Large intestine (tissue), 3 donors: ENCODE measurements around the gene CIART. TPM values are rescaled to one million over a fixed set of nuclear protein-coding genes. Genes with fewer than 3 reads are reported as not detected.
"Not testable (repeated sequence)": the region's sequence is repeated elsewhere in the genome, so short reads cannot be mapped to it uniquely, and the experiment has no call there.

Experiments used
- DNase-seq, 2 donors: peaks; one replicate each; pipeline versions ENCODE4 v3.0.0 to v3.0.0-alpha.2; 2013
- H3K27ac ChIP-seq: one replicate; pipeline ENCODE4 v1.5.1; 2013; ENCODE audit warnings: low read length
- H3K27me3 ChIP-seq: 2 replicates; pipeline ENCODE4 v1.6.1; 2013; ENCODE audit warnings: low read length; ENCODE audit not compliant: control insufficient read depth, insufficient read depth
- H3K36me3 ChIP-seq: 2 replicates; pipeline ENCODE4 v1.6.1; 2013; ENCODE audit warnings: low read length; ENCODE audit not compliant: control insufficient read depth, insufficient read depth
- H3K4me1 ChIP-seq: one replicate; pipeline ENCODE4 v1.6.1; 2013; ENCODE audit warnings: low read length; ENCODE audit not compliant: control insufficient read depth, insufficient read depth
- H3K4me3 ChIP-seq: one replicate; pipeline ENCODE4 v1.5.1; 2013; ENCODE audit warnings: low read length
- H3K9me3 ChIP-seq: one replicate; pipeline ENCODE4 v1.6.1; 2013; ENCODE audit warnings: mild to moderate bottlenecking, low read depth, low read length, moderate library complexity; ENCODE audit not compliant: control insufficient read depth
- WGBS: methylation state at CpG from one replicate; pipeline ENCODE4 v1.1.5; 2013; ENCODE audit warnings: low lambda C conversion rate; ENCODE audit not compliant: insufficient coverage; 5-methylcytosine and 5-hydroxymethylcytosine counted together
- polyA plus RNA-seq: library from polyadenylated mRNA; unstranded; fragments of 120-200 nt; gene quantifications from one replicate; pipeline ENCODE4 v1.2.1, GENCODE V29; 2013

CIART gene
- polyA plus RNA-seq, 1 donor, result 3.4 TPM

DNA sequence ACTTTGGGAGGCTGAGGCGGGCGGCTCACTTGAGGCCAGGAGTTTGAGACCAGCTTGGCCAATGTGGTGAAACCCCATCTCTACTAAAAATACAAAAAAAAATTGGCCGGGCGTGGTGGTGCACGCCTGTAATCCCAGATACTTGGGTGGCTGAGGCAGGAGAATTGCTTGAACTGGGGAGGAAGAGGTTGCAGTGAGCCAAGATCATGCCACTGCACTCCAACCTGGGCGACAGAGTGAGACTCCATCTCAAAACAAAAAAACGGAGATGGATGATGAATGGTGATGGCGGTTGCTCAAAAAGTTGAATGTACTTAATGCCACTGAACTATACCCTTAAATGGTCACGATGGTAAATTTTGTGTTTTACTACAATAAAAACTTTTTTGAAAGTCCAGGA is 26.2 kb downstream of the CIART start:
- not testable (repeated sequence) for H3K27me3 ChIP-seq, H3K27ac ChIP-seq, H3K4me1 ChIP-seq, H3K9me3 ChIP-seq, DNase-seq, H3K4me3 ChIP-seq
- H3K36me3 ChIP-seq, result peaks cover 20% of the 10 kb centered on the region
- 96% methylated on average over 2 of the region's 9 CpGs for WGBS

DNA sequence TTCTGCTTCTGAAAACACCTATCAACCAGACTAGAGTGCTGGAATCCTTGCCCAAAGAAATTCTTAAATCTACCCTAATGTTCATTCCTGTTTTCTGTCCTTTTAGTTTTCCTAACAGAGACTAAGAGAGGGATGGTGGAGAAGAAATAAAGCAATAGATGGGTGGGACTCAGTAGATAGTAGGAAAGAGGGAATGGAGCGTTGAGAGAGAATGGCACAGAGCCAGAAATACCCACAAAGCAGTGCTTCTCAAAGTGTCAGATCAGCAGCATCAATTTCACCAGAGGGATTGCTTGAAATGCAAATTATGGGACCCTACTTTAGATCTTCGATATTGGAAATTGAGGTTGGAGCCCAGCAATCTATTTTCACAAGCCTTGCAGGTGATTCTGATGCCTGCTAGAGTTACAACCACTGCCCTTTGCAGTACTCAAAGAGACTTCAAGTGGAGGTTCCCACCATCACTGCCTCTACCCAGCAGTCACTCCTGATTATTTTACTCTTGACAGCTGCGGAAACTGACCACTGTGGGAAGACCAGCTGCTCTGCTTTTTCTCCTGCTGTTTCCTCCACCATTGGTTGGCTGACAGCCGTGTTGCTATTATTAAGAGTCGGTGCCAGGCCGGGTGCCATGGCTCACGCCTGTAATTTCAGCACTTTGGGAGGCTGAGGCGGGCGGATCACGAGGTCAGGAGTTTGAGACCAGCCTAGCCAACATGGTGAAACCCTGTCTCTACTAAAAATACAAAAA is 27.6 kb downstream of the CIART start:
- H3K36me3 ChIP-seq, result peaks cover 16% of the 10 kb centered on the region
- H3K4me3 ChIP-seq, result no peak overlapping the region
- WGBS, result 80% methylated on average over 1 of the region's 10 CpGs
- H3K9me3 ChIP-seq, result no peaks in the 10 kb centered on the region
- no peak for DNase-seq
- no peak overlapping the region for H3K27ac ChIP-seq
- no peaks in the 10 kb centered on the region for H3K4me1 ChIP-seq
- no peaks in the 10 kb centered on the region for H3K27me3 ChIP-seq

- no peak overlapping the region for H3K27ac ChIP-seq
- peaks cover 16% of the 10 kb centered on the region for H3K36me3 ChIP-seq
- no peaks in the 10 kb centered on the region for H3K9me3 ChIP-seq
- DNase-seq, result no peak
- no peaks in the 10 kb centered on the region for H3K27me3 ChIP-seq
- H3K4me1 ChIP-seq, result no peaks in the 10 kb centered on the region
- no CpG with 5 or more reads among the region's 2 CpGs for WGBS
- H3K4me3 ChIP-seq, result no peak overlapping the region
Measured at GRCh38 chr1:150311762-150312161, 29.4 kb downstream of the CIART start.

DNA sequence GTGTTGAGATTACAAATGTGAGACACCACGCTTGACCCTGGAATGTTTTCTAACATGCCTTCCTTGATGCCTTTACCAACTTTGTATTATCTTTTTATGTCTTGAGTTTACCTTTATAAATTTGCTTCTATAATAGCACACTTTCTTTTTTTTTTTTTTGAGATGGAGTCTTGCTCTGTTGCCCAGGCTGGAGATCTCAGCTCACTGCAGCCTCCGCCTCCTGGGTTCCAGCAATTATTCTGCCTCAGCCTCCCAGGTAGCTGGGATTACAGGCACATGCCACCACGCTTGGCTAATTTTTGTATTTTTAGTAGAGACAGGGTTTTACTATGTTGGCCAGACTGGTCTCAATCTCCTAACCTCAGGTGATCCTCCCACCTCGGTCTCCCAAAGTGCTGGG is 32.3 kb downstream of the CIART start:
- 80% methylated on average over 1 of the region's 4 CpGs for WGBS
- H3K27me3 ChIP-seq, H3K27ac ChIP-seq, DNase-seq, H3K36me3 ChIP-seq, H3K4me1 ChIP-seq, H3K9me3 ChIP-seq, H3K4me3 ChIP-seq: not testable (repeated sequence)

GRCh38 chr1:150320667-150320978 is 38.3 kb downstream of the CIART start:
- WGBS, result no CpG with 5 or more reads among the region's 8 CpGs
- Histone ChIP-seq H3K4me1 (no peaks in the 10 kb centered on the region), H3K27me3 (no peaks in the 10 kb centered on the region), H3K9me3 (no peaks in the 10 kb centered on the region), H3K4me3 (peak overlapping the region; percentile 84), H3K36me3 (peaks cover 8% of the 10 kb centered on the region), H3K27ac (peak overlapping the region; percentile 69)
- DNase-seq, result no peak

- peak overlapping the region; percentile 84 for H3K4me3 ChIP-seq
- peak overlapping the region; percentile 69 for H3K27ac ChIP-seq
- no peaks in the 10 kb centered on the region for H3K9me3 ChIP-seq
- no peaks in the 10 kb centered on the region for H3K4me1 ChIP-seq
- H3K27me3 ChIP-seq, result no peaks in the 10 kb centered on the region
- WGBS, result 0% methylated on average over 5 of the region's 9 CpGs
- H3K36me3 ChIP-seq, result peaks cover 19% of the 10 kb centered on the region
- no peak for DNase-seq
Measured at GRCh38 chr1:150321826-150322166, 39.4 kb downstream of the CIART start.

DNA sequence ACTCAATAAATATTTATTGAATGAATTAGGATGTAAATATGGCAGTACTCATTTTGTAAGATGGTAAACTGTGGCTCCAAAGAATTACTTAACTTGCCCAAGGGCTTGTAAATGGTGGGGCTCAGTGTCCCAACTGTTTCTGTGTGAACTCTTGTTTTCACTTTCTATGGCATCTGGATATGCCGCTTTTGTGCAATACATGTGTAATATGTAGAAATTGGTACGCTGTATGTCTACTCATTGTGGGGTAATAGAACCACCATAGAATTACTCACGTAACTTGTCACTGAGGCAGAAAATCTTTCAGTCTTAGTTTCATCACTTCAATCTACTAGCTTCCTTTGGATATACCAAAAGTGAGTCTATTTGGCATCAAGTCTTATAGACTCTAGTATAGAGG is 40.0 kb downstream of the CIART start:
- DNase-seq, result no peak
- peaks cover 21% of the 10 kb centered on the region for H3K36me3 ChIP-seq
- peak overlapping the region; percentile 84 for H3K4me3 ChIP-seq
- no peaks in the 10 kb centered on the region for H3K27me3 ChIP-seq
- no peak overlapping the region for H3K27ac ChIP-seq
- no CpG with 5 or more reads among the region's 3 CpGs for WGBS
- no peaks in the 10 kb centered on the region for H3K9me3 ChIP-seq
- H3K4me1 ChIP-seq, result no peaks in the 10 kb centered on the region

GRCh38 chr1:150332651-150333290 is 50.4 kb downstream of the CIART start:
- WGBS, result 100% methylated on average over 2 of the region's 7 CpGs
- no peak for DNase-seq
- Histone ChIP-seq H3K9me3 (no peaks in the 10 kb centered on the region), H3K36me3 (peaks cover 81% of the 10 kb centered on the region), H3K27me3 (no peaks in the 10 kb centered on the region), H3K4me3 (no peak overlapping the region), H3K27ac (no peak overlapping the region), H3K4me1 (no peaks in the 10 kb centered on the region)

Other genes starting within 250 kb of the CIART start
- gene VPS45, start 214.8 kb upstream of the CIART start, polyA plus RNA-seq, result 43.6 TPM
- gene PLEKHO1, start 132.6 kb upstream of the CIART start, polyA plus RNA-seq, result 30.5 TPM
- 45.8 TPM for gene ANP32E, start 46.4 kb upstream of the CIART start, polyA plus RNA-seq
- gene CA14, start 24.8 kb upstream of the CIART start, polyA plus RNA-seq, result 0.81 TPM
- 172 TPM for gene APH1A, start 13.5 kb upstream of the CIART start, polyA plus RNA-seq
- gene C1orf54, start 9.8 kb upstream of the CIART start, polyA plus RNA-seq, result 32.4 TPM
- gene MRPS21, start 11.3 kb downstream of the CIART start, polyA plus RNA-seq, result 55.3 TPM
- 105 TPM for gene PRPF3, start 39.0 kb downstream of the CIART start, polyA plus RNA-seq
- gene RPRD2, start 81.6 kb downstream of the CIART start, polyA plus RNA-seq, result 33.2 TPM
- gene TARS2, start 204.9 kb downstream of the CIART start, polyA plus RNA-seq, result 21.8 TPM
- 4.6 TPM for gene ECM1, start 225.6 kb downstream of the CIART start, polyA plus RNA-seq
- 0.31 TPM for gene FALEC, start 233.2 kb downstream of the CIART start, polyA plus RNA-seq